SH-SY5Y (cell line): Measurements from ENCODE around the gene ARHGAP40.

ENCODE experiments used
- GATA2 ChIP-seq: IDR thresholded peaks from 2 replicates; pipeline ENCODE4 v1.6.1; 2011; ENCODE audit warnings: mild to moderate bottlenecking, low read depth, low read length
- GATA3 ChIP-seq: IDR thresholded peaks from 2 replicates; pipeline ENCODE4 v1.6.1; 2011; ENCODE audit warnings: low read depth, mild to moderate bottlenecking, low read length, moderate library complexity

GRCh38 chr20:38630727-38631126, 29.1 kb downstream of the ARHGAP40 start:
- TF ChIP-seq GATA3 = no peak
- TF ChIP-seq GATA2 = no peak
